HG03097 (cell line): ENCODE results near the gene MSANTD1.

Experiments
- ATAC-seq: cut with Tn5 transposase; IDR thresholded peaks from one replicate; pipeline ENCODE4 v1.9.1; 2021; ENCODE audit not compliant: unreplicated experiment, low FRiP score

MSANTD1 gene

DNA sequence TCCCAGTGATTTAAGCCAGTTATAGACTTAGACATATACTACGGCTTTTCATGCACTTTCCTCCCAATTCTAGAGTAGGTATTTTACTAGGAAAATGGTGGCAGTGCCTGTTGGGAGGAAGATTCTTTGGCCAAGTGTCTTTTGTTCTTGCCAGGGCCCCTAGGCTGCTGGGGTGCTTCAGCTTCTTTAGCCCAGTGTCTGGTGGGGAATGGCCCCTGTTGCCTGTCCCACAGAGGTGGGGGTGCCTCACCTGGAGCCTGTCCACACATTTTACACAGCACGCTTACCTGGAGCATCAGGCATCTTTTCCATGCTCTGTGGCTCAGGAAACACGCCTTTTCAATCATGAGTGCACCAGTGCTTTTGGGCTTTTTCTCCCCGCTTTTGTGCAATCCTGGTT, 33.2 kb upstream of the MSANTD1 start:
- no peak for ATAC-seq

DNA sequence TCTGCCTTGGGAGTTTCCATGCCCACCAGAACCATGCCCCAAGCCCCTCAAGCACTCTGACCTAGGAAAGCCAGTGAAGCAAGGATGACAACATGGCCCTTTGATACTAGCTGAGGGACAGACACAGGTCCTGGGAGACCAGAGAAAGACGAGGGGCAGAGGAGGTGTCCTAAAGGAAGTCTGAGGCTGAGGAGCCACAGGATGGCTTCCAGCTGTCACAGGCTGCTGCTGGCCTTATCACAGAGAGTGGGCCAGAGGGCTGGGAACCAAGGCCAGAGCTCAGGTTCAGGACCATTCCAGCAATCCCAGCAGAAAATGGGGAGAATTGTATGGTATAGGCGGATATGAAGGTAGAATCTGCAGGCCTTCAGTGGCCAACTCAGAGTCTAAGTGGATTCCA, 31.7 kb upstream of the MSANTD1 start:
- ATAC-seq = no peak

DNA sequence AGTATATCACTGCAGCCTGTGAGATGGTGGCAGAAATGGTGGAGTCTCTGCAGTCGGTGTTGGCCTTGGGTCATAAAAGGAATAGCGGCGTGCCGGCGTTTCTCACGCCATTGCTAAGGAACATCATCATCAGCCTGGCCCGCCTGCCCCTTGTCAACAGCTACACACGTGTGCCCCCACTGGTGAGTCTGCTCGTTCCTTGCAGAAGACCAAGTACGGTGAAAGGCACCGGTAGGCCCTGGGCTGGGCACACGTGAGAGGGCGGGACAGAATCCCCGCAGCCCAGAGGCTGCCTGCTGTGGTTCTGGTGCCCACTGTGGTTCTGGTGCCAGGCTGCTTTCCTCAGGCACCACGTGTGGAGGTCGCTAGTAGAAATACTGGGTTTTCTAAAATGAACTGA, 31.2 kb upstream of the MSANTD1 start:
- no peak for ATAC-seq

DNA sequence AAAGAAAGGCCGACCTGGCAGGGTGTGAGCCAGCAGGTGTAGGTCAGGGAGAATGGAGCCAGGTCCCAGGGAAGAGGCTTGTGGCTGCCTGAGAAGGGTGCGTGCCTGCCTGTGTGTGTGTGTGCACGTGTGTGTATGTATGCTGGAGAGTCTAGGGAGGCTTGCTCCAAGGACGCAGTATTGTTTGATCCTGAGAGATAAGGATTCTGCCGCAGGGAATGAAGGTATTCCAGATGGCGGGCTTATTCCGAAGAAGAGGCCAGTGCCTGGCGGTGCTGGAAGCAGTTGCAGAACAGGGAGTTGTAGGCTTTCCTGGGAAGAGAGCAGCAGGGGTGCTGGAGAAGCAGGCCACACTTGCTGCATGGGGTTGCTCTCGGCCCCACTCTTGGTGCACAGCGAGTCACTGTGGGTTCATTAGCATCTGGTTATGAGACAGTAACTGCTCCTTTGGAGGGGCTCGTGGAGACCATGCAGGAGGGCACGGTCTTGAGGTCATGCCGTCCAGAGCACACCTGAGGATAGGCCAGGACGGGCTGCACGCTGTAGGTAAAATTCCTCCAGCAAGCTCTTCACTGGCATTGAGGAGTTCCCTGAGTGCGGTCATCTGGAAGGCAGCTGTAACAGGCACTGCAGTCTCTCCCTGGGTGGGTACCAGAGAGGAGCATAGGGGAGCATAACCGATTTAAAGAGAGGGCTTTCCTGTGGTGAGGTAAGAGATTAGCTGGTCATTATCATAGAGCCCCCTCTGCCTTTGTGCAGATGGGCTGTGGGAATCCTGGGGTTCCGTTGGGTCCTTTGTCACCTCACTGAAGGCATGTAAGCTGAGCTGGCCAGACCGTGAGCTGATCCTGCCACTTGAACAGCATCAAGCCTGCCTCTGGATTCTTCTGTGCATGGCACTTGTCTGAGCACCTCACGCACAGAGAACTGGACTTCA, 29.9 kb upstream of the MSANTD1 start:
- no peak for ATAC-seq

DNA sequence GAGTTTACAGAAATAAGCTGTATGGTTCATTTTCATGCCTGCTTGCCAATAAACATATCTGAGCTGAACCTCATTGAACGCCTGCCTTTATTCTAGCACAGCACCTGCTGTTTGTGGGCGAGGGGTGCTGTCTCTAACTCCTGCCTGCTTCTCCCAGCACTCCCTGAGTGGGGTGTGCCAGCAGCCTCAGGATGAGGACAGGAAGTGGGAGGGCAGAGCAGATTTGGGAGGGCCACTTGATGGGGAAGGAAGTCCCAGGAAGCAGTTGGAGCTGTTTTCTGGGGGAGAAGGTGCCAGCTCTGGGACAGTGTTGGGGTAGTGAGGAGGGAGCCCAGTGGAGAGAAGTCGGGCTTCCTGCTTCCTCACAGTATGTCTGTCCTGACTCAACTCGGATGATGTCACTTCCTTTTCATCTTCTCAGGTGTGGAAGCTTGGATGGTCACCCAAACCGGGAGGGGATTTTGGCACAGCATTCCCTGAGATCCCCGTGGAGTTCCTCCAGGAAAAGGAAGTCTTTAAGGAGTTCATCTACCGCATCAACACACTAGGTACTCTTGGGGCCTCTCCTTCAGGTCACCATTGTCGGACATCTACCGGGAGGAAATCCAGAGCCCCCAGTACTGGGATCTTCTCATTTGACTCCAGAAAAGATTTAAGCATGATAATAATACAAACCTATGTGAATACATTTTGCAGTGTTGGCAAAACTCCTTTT, 29.0 kb upstream of the MSANTD1 start:
- ATAC-seq = no peak

DNA sequence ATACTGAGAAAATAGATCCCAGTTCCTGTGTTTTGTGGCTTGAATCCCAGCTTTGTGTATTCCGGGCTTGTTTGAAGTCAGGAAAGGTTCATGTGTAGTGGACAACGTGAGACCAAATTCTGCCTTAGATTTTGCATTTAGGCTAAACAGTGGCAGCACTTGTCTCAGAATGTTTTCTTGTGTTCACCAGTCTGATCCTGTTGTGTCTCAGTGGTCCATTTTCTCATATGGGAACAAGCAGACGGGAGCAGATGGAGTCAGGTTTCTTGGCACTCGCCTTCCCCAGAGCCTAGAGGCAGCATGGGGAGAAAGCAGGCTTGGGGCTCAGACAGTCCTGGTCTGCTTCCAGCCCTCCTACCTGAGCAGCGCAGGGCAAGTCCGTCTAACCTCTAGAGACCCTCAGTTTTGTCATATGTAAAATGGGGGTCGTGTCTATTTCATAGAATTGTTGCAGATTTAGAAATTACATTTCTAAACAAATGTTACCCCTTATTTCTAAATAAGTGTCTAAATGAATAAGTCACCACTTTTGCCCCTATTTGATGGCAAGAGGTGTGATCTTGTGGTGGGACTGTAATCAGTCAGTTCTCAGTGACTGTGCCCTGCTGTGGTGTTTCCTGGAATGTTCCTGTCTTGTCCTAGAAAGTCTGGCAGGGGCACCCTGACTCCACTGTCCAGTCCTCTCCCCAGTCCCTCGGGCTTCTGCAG, 28.3 kb upstream of the MSANTD1 start:
- ATAC-seq = no peak

DNA sequence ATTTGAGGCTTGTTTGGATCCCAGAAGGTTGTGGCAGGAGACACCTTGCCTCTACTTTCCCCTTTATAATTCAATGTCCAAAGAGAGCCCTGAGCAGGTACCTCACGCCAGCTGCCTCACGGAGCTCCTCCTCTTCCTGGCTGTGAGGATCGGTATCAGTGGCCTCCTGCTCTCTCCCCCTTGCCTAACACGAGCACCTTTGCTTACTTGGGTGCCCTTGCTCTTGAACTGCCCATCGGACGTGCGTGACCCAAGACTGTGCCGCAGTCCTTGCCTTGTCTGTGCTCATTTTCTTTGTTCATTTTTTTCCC, 27.8 kb upstream of the MSANTD1 start:
- ATAC-seq = no peak

DNA sequence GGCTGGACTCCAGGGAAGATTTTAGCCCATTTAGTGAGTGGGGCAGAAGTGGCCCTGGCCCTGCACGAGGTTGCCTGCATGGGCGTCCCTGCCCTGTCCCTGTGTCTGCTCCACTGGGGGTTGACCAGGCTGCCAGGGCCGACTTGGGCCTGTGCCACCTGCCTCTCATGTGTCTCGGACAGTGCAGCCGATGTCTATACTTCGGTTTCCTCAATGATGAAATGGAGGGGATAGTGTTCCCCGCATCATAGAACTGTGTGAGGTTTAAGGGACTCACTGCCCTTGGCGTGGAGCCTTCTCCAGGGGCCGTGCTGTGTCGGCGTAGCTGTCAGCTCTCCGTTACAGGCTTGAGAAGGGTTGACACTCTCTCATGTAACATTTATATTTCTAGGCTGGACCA, 27.0 kb upstream of the MSANTD1 start:
- no peak for ATAC-seq

DNA sequence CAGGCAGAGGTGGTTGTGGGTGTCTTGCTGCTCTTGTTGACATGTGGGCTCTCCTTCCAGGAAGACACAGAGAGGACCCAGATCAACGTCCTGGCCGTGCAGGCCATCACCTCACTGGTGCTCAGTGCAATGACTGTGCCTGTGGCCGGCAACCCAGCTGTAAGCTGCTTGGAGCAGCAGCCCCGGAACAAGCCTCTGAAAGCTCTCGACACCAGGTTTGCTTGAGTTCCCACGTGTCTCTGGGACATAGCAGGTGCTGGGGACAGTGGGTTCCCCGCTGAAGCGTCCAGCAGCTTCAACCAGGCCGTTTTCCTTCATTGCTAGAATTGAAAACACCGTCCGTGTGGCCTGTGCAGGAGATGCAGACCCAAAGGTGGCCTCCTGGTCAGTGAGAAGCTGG, 25.6 kb upstream of the MSANTD1 start:
- ATAC-seq = no peak

DNA sequence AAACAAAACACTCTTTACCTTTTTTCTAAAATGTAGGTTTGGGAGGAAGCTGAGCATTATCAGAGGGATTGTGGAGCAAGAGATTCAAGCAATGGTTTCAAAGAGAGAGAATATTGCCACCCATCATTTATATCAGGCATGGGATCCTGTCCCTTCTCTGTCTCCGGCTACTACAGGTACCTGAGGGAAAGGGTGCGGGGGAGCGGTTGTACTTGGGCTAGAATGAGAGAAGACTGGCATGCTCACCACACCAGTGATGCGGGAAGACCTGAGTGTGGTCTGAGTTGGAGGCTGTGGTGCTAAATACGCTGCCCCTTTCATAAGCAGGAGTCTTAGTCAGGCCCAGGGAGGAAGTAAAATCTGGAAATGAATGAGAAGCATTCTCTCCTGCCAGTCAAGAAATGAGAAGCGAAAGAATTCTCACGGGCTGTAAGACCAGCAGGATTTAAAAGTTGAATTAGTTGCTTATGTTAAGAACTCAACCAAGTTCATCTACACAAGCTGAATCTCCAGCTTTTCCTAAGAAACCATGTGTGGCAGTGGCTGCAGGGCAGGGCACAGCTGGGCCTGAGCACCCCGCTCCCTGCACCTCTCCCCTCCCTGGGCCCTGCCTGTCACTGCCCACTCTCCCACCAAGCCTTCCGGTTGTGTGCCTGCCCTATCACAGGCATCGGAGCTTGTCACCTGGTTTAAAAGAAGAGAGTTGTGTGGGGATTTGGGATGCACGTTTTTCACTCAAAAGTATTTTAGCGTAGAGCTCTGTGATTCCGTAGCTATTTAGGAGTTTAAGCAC, 24.8 kb upstream of the MSANTD1 start:
- no peak for ATAC-seq

DNA sequence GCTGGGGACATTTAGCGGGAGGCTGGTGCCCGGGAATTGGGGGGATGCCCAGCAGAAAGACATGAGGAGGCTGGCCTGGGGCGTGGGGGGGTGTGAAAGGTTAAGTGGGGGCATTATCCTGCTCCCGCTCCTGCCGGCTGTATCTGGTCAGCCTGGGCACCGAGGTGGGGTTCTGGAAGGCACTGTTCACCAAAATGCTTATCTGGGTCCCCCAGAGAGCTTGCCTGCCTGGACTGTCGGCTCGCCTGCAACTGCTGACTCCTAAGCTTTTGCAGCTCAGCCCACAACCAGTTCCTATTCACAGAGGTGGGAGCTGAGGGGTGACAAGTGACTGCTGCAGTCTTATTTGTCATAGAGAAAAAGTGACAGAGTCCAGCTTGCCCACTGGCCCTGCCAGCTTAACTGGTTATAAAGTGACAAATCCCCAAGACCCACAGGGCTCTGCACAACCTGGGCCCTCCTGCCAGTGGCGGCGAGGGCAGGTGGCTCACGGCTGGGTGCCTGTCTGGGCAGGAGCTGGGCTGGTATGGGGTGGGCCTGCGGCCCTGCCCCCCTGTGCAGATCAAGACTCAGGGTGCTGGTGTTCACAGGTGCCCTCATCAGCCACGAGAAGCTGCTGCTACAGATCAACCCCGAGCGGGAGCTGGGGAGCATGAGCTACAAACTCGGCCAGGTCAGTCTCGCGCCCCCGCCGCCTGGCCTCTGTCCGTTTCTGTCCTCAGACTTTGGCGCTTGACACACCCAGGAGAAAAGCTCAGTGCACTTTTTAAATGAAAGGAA, 23.7 kb upstream of the MSANTD1 start:
- no peak for ATAC-seq

DNA sequence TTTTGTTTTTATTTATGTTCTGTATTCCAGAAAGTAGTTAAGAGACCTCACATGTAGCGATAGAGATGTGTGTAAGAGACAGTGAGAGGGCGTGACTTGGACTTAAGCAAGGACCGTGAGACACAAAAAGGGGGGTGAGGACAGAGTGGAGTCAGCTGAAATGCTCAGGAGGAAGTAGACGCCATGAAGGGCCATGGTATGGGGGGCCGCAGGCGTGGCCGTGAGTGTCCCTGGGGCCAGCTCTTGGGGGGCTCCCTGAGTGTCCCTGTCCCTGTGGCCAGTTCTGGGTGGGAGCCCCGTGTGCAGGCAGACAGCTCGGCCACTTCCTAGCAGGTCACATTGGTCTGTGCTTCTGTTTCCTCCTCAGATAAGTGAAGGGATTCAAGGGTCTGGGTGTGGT, 23.0 kb upstream of the MSANTD1 start:
- ATAC-seq = no peak

DNA sequence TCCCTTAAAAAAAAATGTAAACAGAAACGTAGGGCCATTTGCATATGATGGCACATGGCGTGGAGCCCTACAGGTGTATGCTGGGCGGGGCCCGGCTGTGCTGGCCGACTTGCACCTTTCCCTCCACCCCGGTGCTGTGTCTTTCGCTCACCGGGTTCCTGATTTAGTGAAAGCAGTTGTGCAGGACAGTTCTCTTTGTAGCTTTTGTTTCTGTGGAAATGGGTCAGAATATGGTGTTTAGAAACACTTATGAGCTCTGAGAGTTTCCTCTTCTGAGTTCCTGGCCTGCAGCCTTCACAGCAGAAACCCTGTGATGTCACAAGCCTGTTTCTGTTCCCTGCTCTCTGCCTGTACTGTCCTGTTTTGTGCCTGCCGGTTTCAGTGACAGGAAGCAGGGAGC, 22.5 kb upstream of the MSANTD1 start:
- no peak for ATAC-seq

DNA sequence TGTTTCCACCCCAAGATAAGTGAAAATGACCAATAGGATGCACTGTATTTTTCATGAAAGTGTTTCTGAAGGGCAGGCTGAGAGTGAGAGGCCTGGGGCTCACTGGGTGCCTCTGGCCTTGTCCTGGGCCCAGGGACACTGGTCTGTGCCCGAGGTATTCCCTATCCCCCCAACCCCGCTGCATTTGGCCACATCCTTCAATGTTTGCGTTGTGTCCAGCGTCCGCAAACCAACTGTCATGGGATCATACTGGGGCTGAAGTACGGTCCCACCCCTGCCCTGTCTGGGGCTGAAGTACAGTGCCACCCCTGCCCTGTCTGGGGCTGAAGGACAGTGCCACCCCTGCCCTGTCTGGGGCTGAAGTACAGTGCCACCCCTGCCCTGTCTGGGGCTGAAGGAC, 22.0 kb upstream of the MSANTD1 start:
- ATAC-seq = no peak

DNA sequence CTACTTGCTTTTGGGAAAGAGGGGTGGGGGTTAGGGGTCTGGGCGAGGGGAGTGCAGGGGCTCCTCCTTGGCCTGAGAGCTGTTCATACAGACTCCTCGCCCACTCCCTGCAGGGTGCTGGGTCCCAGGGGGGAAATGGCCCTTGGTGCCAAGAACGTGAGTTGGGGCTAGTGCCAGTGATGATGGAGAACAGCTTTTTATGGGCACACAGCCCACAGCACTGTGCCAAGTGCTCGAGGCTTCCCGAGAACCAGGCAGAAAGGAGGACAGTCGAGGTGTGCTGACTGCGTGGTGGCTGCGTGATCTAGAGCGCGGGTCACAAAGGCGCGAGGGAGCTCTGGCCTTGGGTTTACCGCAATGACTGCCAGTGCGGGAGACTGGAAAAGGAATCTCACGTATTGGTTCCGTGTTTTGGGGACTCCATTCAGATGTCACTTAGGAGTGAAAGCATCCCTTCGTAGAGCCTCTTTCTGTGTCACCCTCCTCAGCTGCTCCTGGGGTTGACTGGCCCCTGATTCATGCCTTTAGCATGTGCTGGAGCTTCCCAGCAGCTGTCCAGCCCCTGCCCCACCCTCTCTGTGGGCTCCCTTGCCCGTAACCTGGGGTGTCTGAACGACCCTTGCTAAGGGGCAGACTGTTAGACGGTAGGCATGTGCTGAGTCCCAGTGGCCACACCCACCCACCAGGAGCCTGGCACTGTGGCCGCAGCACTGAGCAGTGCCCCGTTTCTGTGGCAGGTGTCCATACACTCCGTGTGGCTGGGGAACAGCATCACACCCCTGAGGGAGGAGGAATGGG, 20.9 kb upstream of the MSANTD1 start:
- ATAC-seq = no peak

DNA sequence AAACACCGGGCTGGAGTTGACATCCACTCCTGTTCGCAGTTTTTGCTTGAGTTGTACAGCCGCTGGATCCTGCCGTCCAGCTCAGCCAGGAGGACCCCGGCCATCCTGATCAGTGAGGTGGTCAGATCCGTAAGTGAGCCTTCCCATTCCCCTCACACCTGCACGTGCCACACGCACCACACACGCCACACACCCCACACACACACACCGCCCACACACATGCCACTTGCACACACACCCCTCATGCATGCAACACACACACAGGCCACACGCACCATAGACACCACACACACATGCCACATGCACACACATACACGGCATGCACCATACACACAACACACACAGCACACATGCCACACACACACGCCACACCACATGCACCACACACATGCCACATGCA, 20.1 kb upstream of the MSANTD1 start:
- ATAC-seq = no peak

DNA sequence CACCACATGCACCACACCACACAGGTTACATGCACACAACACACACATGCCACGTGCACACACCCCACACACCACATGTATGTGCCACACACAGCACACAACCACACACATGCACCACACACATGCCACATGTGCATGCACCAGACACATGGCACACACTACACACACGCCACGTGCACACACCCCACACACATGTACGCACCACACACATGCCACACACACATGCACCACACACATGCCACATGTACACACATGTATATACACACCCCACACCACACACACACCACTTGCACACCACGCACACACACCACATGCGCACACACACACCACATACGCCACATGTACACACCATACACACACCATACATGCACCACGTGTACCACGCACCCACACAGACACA, 19.6 kb upstream of the MSANTD1 start:
- no peak for ATAC-seq

DNA sequence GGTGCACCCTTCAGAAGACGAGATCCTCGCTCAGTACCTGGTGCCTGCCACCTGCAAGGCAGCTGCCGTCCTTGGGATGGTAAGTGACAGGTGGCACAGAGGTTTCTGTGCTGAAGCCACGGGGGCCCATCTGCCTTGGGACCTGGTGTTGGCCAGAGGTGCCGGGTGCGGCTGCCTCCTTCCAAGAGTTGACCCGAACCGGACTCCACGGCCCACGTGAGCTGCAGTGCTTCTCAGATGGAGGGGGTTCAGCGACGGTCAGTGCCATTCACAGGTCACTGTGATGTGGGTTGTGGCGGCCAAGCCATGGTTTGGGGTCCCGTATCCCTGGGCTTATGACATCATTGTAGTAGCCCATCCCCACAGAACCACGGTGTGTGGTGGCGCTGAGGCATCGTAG, 19.0 kb upstream of the MSANTD1 start:
- ATAC-seq = no peak

DNA sequence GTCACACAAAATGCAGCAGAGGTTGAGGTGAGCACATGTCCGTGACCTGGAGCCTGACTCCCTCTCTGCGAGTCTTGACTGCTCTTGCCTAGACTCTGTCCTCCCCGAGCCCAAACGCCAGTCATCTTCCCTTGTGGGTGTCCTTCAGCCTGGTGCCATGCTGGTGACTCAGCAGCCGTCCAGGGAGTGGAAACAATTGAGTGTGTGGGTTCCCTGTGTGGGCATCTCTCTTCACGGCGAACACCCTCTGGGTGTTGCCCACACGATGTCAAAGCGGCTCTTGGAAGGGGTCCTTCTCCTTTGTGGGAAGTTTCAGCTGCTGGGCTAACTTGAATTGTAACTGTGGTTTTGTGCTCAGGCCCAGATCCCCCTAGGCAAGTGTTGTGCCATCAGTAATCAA, 17.5 kb upstream of the MSANTD1 start:
- ATAC-seq = no peak
